SK-N-SH (cell line): ENCODE measurements around the gene CHCHD6.

Experiments used
- POLR2AphosphoS5 ChIP-seq: IDR thresholded peaks from 2 replicates; pipeline ENCODE4 v1.6.1; 2012; ENCODE audit warnings: low read depth, low read length
- RAD21 ChIP-seq: IDR thresholded peaks from 2 replicates; pipeline ENCODE4 v1.6.1; 2012; ENCODE audit warnings: mild to moderate bottlenecking, low read length
- TF ChIP-seq, protein P1 (sequence below): fragments of 200-600 bp; sonication (generic); IDR thresholded peaks from 2 replicates; pipeline ENCODE4 v1.6.1; 2017; ENCODE audit warnings: antibody characterized with exemption, mild to moderate bottlenecking, moderate library complexity

- no peak for TF ChIP-seq RAD21
- no peak for TF ChIP-seq POLR2AphosphoS5
- TF ChIP-seq, protein P1, sequence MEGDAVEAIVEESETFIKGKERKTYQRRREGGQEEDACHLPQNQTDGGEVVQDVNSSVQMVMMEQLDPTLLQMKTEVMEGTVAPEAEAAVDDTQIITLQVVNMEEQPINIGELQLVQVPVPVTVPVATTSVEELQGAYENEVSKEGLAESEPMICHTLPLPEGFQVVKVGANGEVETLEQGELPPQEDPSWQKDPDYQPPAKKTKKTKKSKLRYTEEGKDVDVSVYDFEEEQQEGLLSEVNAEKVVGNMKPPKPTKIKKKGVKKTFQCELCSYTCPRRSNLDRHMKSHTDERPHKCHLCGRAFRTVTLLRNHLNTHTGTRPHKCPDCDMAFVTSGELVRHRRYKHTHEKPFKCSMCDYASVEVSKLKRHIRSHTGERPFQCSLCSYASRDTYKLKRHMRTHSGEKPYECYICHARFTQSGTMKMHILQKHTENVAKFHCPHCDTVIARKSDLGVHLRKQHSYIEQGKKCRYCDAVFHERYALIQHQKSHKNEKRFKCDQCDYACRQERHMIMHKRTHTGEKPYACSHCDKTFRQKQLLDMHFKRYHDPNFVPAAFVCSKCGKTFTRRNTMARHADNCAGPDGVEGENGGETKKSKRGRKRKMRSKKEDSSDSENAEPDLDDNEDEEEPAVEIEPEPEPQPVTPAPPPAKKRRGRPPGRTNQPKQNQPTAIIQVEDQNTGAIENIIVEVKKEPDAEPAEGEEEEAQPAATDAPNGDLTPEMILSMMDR, result no peak
Observed at GRCh38 chr3:126973814-126974213, 269.8 kb downstream of the CHCHD6 start.
